ENCODE measurements around the gene SCARF1.

Gene SCARF1

DNA sequence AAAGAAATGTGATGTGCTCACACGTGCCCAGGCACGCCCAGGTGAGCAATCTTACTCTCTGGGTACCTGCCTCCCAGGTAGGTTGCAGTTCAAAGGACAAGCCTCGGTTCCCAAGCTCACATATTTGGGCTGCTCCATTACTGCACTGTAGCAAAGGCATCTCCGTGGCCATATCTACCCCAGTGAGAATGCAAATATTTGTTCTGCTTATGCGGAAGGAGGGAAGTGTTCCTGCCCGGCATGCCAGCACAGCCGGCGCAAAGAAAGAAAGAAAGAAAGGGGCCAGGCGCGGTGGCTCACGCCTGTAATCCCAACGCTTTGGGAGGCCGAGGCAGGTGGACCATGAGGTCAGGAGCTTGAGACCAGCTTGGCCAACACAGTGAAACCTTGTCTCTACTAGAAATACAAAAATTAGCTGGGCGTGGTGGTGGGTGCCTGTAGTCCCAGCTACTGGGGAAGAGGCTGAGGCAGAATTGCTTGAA is 47.6 kb downstream of the SCARF1 start:
- no peak for DNase-seq

DNA sequence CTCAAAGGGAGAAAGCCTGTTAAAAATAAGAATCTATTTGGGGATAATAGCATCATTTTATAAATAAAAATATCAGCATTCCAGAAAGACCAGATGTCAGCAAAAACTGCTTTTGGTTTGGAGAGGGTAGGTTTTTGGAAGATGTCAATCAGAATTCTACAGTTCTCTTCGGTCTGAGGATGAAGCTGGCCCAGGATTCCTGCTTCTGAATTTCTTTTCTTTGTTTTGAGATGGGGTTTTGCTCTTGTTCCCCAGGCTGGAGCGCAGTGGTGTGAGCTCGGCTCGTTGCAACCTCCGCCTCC is 52.0 kb downstream of the SCARF1 start:
- DNase-seq = no peak

DNA sequence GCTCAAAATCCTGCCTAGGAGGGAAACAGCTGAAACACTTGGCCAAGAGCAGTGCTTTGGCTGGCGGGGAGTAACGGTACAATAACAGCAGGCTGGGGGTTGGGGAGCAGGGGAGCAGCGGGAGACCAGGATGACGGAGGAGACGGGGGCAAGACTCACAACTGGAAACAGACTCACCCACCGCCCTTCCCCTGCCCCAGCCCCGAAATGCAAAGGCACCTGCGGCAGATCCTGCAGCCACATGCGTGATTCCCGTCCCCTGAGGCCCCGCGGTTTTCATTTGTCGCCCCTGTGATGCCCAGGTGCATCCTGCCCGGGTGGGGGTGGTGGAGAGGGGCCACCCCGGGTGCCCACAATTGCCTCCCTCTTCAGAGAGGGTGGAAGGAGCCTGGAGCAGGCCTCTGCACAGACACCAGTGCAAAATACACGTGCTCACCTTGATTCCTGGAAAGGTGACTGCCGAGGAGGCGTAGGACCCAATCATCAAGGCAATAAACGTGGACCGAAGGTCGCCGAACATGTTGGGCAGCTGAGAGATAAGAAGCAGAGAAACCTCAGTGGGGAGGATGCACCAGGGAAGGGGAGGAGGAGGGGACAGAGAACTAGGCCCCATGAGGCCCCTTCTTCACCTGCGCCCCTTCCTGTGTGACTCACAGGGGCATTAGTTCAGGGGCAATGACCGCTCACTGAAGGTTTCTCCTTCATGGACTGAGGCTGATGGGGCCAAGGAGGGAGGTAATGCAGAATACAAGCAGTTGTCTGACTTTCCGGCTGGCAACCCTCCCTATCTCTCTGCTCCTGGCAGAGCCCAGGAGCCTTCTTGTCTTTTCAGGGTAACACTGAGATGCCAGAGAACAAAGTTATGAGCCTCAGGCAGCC is 52.5 kb downstream of the SCARF1 start:
- DNase-seq = no peak

DNA sequence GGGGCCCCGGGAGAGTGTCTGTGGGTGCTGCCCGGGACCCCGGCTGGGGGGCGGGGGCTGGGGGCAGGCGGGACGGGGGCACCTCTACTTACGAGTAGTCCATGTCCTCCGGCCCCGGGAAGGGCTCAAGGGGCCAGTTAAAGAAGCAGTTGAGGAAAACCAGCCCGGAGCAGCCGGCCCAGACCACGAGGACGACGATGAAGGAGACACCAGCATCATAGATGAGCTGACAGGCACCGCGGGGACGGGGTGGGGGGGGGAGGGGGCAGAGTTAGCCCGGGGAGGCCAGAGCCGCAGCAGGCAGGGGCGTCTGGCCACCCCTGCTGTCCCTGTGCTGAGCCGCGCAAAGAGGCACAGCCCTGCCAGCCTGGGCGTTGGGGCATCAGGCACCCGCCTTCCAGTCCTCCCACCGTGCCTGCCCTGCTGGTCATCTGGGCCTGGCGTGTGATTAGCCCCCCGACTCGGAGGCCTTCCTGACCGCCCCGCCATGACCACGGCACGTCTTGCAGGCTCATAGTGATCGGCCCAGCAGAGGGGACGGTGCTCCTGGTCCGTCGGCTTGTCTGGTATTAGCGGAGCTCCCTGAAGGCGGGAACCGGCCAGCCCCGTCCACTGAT is 54.0 kb downstream of the SCARF1 start:
- no peak for DNase-seq

DNA sequence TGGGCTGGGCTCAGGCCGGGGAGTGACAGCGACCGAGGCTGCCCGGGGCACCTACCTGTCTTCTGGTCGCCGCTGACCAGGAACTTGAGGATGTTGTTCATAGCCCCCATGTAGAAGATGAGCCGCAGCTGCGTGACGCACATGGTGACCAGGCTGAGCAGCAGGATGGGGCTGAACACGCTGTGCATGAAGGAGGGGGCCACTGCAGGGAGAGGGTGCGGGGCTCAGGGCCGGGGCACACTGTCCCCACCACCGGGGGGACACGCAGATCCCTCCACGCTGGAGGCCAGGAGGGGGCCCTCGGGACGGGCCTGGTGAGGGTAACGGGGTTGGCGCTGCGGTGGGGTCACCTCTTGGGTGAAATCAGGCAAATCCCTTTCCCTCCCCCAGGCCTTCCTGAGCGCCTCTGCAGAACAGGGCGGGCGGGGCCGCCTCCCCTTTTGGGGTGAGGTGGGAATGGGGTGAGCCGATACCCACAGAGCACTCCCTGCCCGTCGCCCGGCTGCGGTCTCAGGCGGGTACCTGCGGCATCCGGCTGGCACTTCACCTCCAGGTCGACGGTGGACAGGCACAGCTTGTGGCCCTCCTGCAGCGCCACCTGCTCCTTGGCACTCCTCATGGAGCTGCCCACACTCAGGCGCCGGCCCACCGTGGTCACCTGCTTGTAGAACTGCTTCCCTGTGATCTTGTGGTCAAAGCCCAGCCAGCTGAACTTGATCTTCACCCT is 54.6 kb downstream of the SCARF1 start:
- no peak for DNase-seq

DNA sequence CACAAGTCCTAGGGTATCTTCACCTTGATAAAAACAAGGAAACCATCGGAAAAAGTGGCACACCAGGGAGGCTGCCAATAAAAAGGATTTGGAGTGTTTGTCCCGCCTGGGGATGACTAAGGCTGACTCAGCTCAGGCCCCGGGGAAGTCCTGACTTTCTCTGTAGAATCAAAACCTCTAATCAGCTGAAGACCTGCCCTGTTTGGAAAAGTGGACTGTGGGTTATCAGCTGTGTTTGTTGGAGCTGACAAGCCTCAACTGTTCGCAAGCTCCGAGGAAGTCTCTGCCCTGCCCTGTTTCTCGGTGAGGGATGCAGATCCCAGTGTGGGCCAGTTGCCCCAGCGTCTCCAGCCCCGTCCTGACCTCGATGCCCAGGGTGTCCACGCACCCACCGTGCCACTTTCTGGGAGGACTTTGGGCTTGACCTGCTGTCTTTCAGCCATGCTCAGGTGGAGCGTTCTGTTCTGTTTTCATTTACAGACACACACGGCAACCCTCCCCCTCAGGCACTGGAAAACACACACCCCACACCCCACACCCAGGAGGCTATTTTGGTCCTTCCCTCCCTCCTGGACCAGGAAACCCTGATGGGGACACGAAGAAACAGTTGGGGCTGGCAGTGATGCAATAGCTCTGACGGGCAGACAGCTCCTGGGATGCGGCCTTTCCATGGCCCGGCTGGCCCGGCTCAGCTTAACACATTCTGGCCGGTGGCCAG is 55.3 kb downstream of the SCARF1 start:
- peak; percentile 24 for DNase-seq

DNA sequence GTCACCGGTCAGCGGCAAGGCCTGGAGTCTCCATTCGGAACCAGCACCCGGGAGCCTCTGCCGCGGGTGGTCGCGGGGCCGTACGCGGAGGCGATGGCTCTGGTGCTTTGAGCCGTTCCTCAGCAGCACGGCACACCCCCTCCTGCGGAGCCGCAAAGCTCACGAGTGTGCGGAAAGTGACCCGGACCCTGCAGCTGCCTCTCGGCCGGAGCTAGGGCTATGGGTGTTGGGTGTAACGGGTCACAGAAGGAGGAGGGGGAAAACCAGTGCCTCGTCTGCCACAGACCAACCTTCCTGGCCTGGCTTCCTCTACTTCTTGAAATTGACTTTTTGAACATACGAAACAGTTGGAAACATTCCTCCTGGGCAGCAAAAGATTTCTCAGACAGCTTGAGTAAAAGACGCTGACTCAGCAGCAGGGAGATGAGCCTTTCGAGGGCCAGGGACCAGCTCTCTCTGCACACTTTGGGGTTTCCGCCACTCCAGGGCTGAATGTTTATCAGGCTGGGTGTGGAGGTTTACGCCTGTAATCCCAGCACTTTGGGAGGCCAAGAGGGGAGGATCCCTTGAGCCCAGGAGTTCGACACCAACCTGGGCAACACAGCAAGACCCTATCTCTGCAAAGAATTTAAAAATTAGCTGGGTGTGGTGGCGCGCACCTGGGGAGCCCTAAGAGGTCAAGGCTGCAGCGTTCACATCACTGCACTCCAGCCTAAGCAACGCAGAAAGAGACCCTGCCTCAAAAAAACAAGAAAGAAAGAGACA is 56.5 kb downstream of the SCARF1 start:
- DNase-seq = no peak

DNA sequence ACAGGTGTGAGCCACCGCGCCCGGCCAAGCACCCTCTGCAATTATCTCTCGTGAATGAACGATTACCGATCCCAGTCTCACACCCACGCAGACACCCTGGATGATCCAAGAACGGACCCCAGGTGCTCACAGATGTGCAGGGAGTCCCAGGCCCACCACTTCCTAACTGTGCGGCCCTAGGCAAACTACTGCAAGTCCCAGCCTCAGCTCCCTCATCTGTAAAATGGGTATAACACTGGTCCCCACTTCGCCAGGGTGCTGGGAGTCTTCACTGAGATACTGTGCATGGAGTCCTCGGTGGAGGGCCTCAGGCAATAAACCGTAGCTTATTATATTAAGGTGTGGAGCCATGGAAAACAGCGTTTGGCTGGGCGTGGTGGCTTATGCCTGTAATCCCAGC is 61.4 kb downstream of the SCARF1 start:
- DNase-seq = no peak
